ENCODE measurements around the gene SLC6A6.
A peak's percentile ranks its signal among the peaks of the same experiment; 100 is the strongest.
"Not testable (repeated sequence)": the region's sequence is repeated elsewhere in the genome, so short reads cannot be mapped to it uniquely, and the experiment has no call there.

The SLC6A6 gene

GRCh38 chr3:14401692-14402303 lies 608 bp upstream of the SLC6A6 start:
- DNase-seq: no peak

- peak in 1 of 2 donors; percentile 36 for DNase-seq
Measured at GRCh38 chr3:14403619-14404155, 1.3 kb downstream of the SLC6A6 start.

- DNase-seq: no peak
Measured at GRCh38 chr3:14404186-14404585, 1.8 kb downstream of the SLC6A6 start.

GRCh38 chr3:14404631-14405359 lies 2.4 kb downstream of the SLC6A6 start:
- DNase-seq: no peak

- no peak for DNase-seq
Measured at GRCh38 chr3:14405360-14406238, 3.2 kb downstream of the SLC6A6 start.

- no peak for DNase-seq
Measured at GRCh38 chr3:14406336-14406735, 3.9 kb downstream of the SLC6A6 start.

- DNase-seq: no peak
Measured at GRCh38 chr3:14406766-14407165, 4.4 kb downstream of the SLC6A6 start.

GRCh38 chr3:14407203-14407602 lies 4.8 kb downstream of the SLC6A6 start:
- no peak for DNase-seq

GRCh38 chr3:14409779-14410063 lies 7.3 kb downstream of the SLC6A6 start:
- not testable (repeated sequence) for DNase-seq

- no peak for DNase-seq
Measured at GRCh38 chr3:14410106-14410502, 7.7 kb downstream of the SLC6A6 start.

GRCh38 chr3:14410503-14411165 lies 8.2 kb downstream of the SLC6A6 start:
- DNase-seq: no peak

- DNase-seq: no peak
Measured at GRCh38 chr3:14411166-14411526, 8.7 kb downstream of the SLC6A6 start.

- DNase-seq: no peak
Measured at GRCh38 chr3:14411988-14412387, 9.6 kb downstream of the SLC6A6 start.

GRCh38 chr3:14412831-14413380 lies 10.5 kb downstream of the SLC6A6 start:
- no peak for DNase-seq

- DNase-seq: no peak
Measured at GRCh38 chr3:14413381-14414071, 11.1 kb downstream of the SLC6A6 start.

GRCh38 chr3:14414846-14415464 lies 12.5 kb downstream of the SLC6A6 start:
- no peak for DNase-seq

- no peak for DNase-seq
Measured at GRCh38 chr3:14415501-14415900, 13.1 kb downstream of the SLC6A6 start.

GRCh38 chr3:14416453-14416852 lies 14.0 kb downstream of the SLC6A6 start:
- DNase-seq: no peak

- no peak for DNase-seq
Measured at GRCh38 chr3:14418296-14419250, 16.2 kb downstream of the SLC6A6 start.
